Measurements from ENCODE around the gene KRTAP10-10.
"Not testable (repeated sequence)": the region's sequence is repeated elsewhere in the genome, so short reads cannot be mapped to it uniquely, and the experiment has no call there.

The KRTAP10-10 gene

GRCh38 chr21:44637018-44637850 lies at the start of gene KRTAP10-10:
TSS of gene KRTAP10-10 (plus strand) at chr21:44637356. CDS start at chr21:44637418, 62 bp downstream.
- no peak for DNase-seq

- DNase-seq = no peak
Measured at GRCh38 chr21:44589094-44589493, 48.1 kb upstream of the KRTAP10-10 start.

- DNase-seq = no peak
Measured at GRCh38 chr21:44589586-44590305, 47.4 kb upstream of the KRTAP10-10 start.

GRCh38 chr21:44590311-44590721 lies 46.8 kb upstream of the KRTAP10-10 start:
- no peak for DNase-seq

GRCh38 chr21:44590897-44591800 lies 46.0 kb upstream of the KRTAP10-10 start:
- not testable (repeated sequence) for DNase-seq

- DNase-seq = not testable (repeated sequence)
Measured at GRCh38 chr21:44591801-44592130, 45.4 kb upstream of the KRTAP10-10 start.

- no peak for DNase-seq
Measured at GRCh38 chr21:44592446-44593311, 44.5 kb upstream of the KRTAP10-10 start, which contains the start of gene KRTAP10-6. TSS of gene KRTAP10-6 (minus strand) at chr21:44592505. CDS start at chr21:44592484, 21 bp downstream.

- DNase-seq = no peak
Measured at GRCh38 chr21:44593598-44594405, 43.4 kb upstream of the KRTAP10-10 start.

- DNase-seq = no peak
Measured at GRCh38 chr21:44594406-44594916, 42.7 kb upstream of the KRTAP10-10 start.

- DNase-seq = no peak
Measured at GRCh38 chr21:44595524-44595923, 41.6 kb upstream of the KRTAP10-10 start.

GRCh38 chr21:44596068-44596725 lies 41.0 kb upstream of the KRTAP10-10 start:
- DNase-seq = no peak

- DNase-seq = no peak
Measured at GRCh38 chr21:44598061-44598460, 39.1 kb upstream of the KRTAP10-10 start.

- no peak for DNase-seq
Measured at GRCh38 chr21:44599264-44600029, 37.7 kb upstream of the KRTAP10-10 start.

- DNase-seq = not testable (repeated sequence)
Measured at GRCh38 chr21:44600118-44600978, 36.8 kb upstream of the KRTAP10-10 start, which contains the start of gene KRTAP10-7. TSS of gene KRTAP10-7 (plus strand) at chr21:44600597. CDS start at chr21:44600622, 25 bp downstream.

- not testable (repeated sequence) for DNase-seq
Measured at GRCh38 chr21:44601091-44601490, 36.1 kb upstream of the KRTAP10-10 start.

- DNase-seq = no peak
Measured at GRCh38 chr21:44601596-44602462, 35.3 kb upstream of the KRTAP10-10 start.

GRCh38 chr21:44602463-44602850 lies 34.7 kb upstream of the KRTAP10-10 start:
- no peak for DNase-seq
